Measurements from ENCODE around the gene PXYLP1.

GRCh38 chr3:141236361-141236760, 4.7 kb downstream of the PXYLP1 start:
- no peak for TF ChIP-seq CTCF (IDR thresholded peaks at IDR 0.05 in 4 of 5, conservative IDR thresholded peaks at IDR 0.05 in 1 of 5)
- TF ChIP-seq POLR2A (IDR thresholded peaks at IDR 0.05), result no peak
